ENCODE data around the gene CLCN6. TPM values are rescaled to one million over a fixed set of nuclear protein-coding genes. Genes with fewer than 3 reads are reported as not detected.

Gene CLCN6
- total RNA-seq, 1 donor from 2014 or later, result 29.2 TPM

DNA sequence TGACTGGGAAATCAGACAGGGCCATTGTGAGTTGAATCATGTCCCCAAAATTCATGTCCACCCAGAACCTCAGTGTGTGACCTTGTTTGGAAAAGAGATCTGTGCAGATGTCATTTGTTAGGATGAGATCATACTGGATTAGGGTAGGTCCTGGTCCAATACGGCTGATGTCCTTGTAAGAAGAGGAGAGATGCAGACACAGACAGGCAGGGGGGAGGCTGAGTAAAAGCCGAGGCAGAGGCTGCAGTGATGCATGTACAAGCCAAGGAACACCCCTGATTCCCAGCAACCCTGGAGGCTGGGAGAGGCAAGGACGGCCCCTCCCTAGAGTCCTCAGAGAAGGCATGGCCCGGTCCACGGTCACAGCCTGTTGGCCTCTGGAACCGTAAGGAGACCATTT is 68.6 kb downstream of the CLCN6 start:
- peaks cover 11% of the 10 kb centered on the region for H3K27me3 ChIP-seq (ENCODE audit: low read depth)
- ATAC-seq (no peak), DNase-seq (no peak)
- no peaks in the 10 kb centered on the region for H3K9me3 ChIP-seq
- H3K4me1 ChIP-seq, result peaks cover 7% of the 10 kb centered on the region
- TF ChIP-seq, protein P1, sequence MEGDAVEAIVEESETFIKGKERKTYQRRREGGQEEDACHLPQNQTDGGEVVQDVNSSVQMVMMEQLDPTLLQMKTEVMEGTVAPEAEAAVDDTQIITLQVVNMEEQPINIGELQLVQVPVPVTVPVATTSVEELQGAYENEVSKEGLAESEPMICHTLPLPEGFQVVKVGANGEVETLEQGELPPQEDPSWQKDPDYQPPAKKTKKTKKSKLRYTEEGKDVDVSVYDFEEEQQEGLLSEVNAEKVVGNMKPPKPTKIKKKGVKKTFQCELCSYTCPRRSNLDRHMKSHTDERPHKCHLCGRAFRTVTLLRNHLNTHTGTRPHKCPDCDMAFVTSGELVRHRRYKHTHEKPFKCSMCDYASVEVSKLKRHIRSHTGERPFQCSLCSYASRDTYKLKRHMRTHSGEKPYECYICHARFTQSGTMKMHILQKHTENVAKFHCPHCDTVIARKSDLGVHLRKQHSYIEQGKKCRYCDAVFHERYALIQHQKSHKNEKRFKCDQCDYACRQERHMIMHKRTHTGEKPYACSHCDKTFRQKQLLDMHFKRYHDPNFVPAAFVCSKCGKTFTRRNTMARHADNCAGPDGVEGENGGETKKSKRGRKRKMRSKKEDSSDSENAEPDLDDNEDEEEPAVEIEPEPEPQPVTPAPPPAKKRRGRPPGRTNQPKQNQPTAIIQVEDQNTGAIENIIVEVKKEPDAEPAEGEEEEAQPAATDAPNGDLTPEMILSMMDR (IDR thresholded peaks at IDR 0.05), result no peak
- no peak overlapping the region for H3K4me3 ChIP-seq
- H3K36me3 ChIP-seq, result no peaks in the 10 kb centered on the region
- H3K27ac ChIP-seq, result peak overlapping the region; percentile 11
- intact Hi-C loops (cut with DNase I), result no loop called here

DNA sequence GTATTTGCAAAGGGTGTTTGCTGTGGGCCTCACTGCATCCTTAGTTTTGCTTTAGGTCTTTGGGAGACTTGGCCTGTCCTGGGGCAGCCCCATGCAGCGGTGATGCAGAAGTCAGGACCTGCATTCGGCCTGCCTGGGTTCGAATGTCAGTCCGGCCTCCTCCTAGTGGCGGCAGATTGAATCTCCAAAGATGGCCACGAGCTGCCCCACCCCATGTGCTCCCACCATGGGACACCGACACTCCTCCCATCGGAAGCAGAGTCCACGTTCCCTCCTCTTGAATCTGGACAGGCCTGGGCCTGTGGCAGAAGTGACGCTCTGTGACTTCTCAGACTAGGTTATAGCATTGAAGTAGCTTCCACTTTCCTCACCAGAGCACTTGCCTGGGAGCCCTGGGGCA is 69.1 kb downstream of the CLCN6 start:
- DNase-seq (no peak), ATAC-seq (no peak)
- intact Hi-C loops (cut with DNase I), result no loop called here
- Histone ChIP-seq H3K27ac (peak overlapping the region; percentile 11), H3K4me1 (peaks cover 8% of the 10 kb centered on the region), H3K27me3 (ENCODE audit: low read depth) (peaks cover 11% of the 10 kb centered on the region), H3K36me3 (no peaks in the 10 kb centered on the region), H3K9me3 (no peaks in the 10 kb centered on the region), H3K4me3 (no peak overlapping the region)
- TF ChIP-seq, protein P1 (IDR thresholded peaks at IDR 0.05), result no peak

DNA sequence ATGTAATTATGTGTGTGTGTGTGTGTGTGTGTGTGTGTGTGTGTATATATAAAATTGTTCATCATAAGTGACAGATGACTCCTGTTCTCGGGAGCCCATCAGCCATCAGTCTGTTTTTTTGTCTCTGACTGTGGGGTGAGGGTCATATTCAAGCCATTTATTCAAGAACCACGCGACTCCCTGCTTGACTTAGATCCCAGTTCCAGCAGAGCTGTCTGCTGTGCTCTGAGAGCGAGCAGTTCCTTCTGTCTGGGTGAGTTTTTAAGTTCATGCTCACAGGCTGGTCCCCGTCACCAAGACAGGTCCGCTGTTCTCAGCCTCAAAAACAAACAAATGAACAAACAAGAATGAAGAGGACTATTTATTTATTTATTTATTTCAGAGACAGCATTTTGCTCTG is 71.1 kb downstream of the CLCN6 start:
- peaks cover 18% of the 10 kb centered on the region for H3K4me1 ChIP-seq
- no peaks in the 10 kb centered on the region for H3K36me3 ChIP-seq
- DNase-seq (no peak), ATAC-seq (no peak)
- intact Hi-C loops (cut with DNase I), result no loop called here
- TF ChIP-seq, protein P1 (IDR thresholded peaks at IDR 0.05), result no peak
- H3K9me3 ChIP-seq, result no peaks in the 10 kb centered on the region
- H3K4me3 ChIP-seq, result no peak overlapping the region
- peaks cover 11% of the 10 kb centered on the region for H3K27me3 ChIP-seq (ENCODE audit: low read depth)
- H3K27ac ChIP-seq, result no peak overlapping the region

DNA sequence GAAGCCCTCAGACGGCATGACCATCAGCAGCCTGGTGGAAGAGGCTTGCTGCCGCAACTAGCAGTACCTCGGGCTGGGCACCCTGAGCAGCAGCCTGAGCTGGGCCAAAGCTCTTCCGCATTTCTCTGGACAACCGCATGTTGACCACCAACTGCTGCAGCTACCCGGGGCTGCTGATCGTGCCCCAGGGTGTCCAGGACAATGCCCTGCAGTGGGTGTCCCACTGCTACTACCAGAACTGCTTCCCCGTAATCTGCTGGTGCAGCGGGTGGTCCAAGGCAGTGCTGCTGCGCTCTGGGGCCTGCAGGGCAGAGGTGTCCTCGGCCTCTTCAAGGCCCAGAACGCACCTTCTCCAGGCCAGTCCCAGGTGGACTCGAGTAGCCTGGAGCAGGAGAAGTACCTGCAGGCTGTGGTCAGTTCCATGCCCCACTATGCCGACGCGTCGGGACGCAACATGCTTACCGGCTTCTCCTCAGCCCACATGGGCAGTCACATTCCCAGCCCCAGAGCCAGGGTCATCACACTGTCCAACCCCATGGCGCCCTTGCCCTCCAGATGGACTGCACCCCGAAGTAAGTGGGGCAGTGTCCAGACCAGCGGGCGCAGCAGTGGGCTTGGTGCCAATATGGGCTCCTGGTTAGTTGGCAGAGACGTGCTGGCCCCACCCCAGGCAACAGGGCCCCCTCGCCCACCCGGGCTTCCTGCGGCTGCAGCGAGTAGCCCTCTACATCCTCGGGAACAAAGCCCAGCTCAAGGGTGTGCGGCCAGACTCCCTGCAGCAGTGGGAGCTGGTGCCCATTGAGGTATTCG is 72.3 kb downstream of the CLCN6 start:
- Histone ChIP-seq H3K27ac (no peak overlapping the region), H3K27me3 (ENCODE audit: low read depth) (peaks cover 11% of the 10 kb centered on the region), H3K36me3 (no peaks in the 10 kb centered on the region), H3K4me3 (no peak overlapping the region), H3K9me3 (no peaks in the 10 kb centered on the region), H3K4me1 (peaks cover 24% of the 10 kb centered on the region)
- no peak for ATAC-seq
- intact Hi-C loops (cut with DNase I), result no loop called here
- TF ChIP-seq, protein P1 (IDR thresholded peaks at IDR 0.05), result no peak
- DNase-seq, result no peak

DNA sequence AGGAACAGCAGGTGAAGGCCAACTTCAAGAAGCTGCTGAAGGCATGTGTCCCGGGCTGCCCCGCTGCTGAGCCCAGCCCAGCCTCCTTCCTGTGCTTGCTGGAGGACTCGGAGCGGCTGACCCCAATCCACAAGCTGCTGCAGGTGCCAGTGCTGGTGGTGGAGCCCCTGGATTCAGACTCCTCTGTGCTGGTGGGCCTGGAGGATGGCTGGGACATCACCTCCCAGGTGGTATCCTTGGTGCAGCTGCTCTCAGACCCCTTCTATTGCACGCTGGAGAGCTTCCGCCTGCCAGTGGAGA is 72.8 kb downstream of the CLCN6 start:
- intact Hi-C loops (cut with DNase I), result no loop called here
- Histone ChIP-seq H3K9me3 (no peaks in the 10 kb centered on the region), H3K4me3 (no peak overlapping the region), H3K27ac (no peak overlapping the region), H3K36me3 (no peaks in the 10 kb centered on the region), H3K4me1 (peaks cover 24% of the 10 kb centered on the region), H3K27me3 (ENCODE audit: low read depth) (peaks cover 11% of the 10 kb centered on the region)
- TF ChIP-seq, protein P1 (IDR thresholded peaks at IDR 0.05), result no peak
- no peak for ATAC-seq
- no peak for DNase-seq

All from lower lobe of right lung (tissue), 2 donors.